ENCODE measurements around the gene TTC34.

The TTC34 gene

DNA sequence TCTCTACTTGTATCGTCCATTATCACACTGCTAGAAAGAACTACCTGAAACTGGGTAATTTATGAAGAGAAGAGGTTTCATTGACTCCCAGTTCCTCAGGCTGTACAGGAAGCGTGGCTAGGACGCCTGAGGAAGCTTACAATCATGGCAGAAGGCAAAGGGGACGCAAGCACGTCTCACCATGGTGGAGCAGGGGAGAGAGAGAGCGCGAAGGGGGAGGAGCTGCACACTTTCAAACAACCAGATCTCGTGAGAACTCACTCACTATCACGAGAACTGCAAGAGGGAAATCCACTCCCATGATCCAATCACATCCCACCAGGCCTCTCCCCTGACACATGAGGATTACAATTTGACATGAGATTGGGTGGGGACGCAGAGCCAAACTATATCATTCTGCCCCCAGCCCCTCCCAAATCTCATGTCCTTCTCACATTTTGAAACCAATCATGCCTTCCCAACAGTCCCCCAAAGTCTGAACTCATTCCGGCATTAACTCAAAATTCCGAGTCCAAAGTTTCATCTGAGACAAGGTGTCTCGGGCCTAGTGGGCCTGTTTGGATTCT, 176.7 kb downstream of the TTC34 start:
- FAIRE-seq = no peak

DNA sequence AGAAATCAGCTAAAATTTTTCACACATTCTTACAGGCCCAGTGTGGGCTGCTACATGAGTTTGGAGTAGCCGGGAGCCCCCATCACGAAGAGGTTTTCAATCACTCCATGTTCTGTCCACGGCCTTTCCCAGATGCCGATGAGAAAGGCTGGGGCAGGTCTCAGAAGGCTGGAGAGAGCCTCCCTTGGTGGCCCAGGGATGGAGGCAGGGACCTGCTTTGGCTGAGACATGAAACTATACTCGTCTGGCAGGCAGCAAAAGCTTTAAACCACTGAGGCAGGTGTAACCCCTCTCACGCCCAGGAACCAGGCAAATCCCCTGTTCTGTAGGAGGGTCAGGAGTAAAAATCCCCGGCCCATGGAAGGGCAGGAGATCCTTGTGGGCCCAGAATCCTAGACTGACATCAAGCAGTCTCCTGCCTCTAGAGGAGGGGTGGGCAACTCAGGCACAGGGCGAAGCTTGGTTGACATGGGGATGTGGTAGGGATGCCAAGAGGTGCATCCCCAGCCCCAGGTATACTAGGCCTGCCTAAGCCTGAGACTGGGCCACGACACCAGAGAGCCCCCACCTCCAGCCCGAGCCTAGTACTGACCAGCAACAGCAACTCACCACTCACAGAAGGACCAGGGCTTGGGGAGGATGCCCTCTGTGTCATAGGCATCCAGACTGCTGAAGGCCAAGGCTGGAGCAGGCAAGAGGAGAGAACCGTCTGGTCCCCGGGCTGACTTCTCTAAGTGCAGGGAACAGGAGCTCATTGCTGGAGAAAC, 177.7 kb downstream of the TTC34 start:
- FAIRE-seq = no peak

- no peak for FAIRE-seq
Observed at GRCh38 chr1:2617971-2618470, 183.5 kb downstream of the TTC34 start.

GRCh38 chr1:2614145-2614544, 187.3 kb downstream of the TTC34 start:
- FAIRE-seq = no peak

- FAIRE-seq = no peak
Observed at GRCh38 chr1:2612591-2613365, 188.7 kb downstream of the TTC34 start.

GRCh38 chr1:2611621-2612437, 189.7 kb downstream of the TTC34 start:
- no peak for FAIRE-seq

DNA sequence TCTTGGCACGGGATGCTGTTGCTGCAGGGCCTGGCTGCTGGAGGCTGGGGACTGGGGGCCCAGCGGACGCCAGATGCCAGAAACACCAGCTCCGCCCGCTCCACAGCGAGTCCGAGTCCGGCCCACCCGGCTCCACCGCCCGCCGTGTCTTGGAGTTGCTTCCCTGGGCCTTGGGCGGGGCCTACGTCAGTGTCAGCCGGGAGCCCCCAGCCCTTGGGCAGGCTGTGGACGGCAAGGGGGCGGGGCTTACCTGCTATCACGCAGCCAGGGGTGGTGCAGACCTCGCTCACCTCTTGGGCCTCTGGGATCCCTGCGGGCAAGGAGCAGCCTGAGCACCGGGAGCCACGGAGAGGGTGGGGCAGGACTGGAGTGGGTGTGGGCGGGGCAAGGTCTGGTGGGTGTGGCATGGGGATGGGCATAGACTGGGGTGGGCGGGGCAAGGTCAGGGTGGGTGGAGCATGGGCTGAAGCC, 190.4 kb downstream of the TTC34 start:
- no peak for FAIRE-seq

DNA sequence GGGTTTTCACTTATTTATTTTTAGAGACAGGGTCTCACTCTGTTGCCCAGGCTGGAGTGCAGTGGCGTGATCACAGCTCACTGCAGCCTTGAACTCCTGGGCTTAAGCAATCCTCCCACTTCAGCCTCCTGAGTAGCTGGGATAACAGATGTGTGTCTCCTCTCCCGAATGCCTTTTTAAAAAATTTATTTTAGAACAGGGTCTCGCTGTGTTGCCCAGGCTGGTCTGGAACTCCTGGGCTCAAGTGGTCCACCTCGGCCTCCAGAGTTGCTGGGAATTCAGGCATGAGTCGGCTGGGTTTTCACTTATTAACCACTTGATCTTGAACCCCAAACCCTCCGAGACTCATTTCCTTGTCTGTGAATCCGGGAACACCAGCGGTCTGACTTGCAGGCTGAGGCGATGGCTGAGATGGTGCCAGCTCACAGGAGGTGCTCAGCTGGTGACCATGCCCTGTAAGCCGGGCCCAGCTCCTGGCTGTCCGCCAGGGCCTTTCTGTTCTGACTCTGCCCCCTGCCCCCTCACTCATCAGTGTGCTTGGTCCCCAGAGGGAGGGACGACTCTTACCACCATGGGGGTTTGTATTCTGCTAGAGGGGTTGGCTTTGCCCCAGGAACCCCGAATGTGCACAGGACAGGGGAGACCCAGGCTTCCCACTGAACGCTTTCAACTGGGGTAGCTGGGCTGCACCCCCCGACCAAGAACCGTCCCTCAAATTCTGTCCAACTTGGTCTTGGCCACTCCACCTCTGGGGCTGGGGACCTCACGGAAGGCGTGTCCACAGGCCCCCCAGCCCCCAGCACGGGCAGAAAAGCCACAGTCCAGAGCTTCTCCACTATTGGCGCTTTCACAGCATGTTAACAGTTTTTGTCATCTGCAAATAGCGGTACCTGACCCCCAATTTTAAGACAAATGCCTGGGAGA, 191.2 kb downstream of the TTC34 start:
- no peak for FAIRE-seq

DNA sequence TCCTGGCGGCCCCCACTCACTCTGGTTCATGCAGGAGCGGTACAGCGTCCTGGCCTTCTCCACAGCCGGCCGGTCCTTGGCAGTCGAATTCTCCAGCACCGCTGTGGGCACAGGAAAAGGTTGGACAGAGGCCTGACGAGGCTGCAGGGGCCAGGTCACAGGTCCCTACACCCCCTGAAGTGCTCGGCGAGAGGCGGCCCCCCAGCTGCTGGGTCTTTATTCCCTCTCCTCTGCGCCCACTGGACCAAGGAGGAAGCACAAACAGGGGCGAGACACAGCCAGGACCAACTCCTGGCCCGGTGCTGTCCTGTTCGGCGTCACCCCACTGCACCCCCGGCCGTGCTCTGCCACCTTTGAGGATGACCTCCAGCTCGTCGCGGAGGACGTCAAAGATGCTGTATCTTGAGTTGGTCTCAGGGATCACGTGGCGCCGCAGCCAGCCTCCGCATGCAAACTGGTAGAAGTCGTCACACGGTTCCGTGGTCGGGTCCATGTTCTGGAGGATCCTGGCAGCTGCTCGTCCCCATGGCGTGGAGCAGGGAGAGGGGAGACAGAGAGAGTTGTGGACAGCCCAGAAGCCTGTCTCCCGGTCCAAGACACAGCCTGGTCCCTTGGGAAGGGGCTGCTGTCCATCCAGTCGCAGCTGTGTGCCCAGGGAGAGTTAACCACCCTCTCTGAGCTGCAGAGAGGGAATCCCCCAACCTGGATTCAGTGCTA, 192.0 kb downstream of the TTC34 start:
- no peak for FAIRE-seq

GRCh38 chr1:2607641-2608091, 193.8 kb downstream of the TTC34 start:
- FAIRE-seq = no peak

DNA sequence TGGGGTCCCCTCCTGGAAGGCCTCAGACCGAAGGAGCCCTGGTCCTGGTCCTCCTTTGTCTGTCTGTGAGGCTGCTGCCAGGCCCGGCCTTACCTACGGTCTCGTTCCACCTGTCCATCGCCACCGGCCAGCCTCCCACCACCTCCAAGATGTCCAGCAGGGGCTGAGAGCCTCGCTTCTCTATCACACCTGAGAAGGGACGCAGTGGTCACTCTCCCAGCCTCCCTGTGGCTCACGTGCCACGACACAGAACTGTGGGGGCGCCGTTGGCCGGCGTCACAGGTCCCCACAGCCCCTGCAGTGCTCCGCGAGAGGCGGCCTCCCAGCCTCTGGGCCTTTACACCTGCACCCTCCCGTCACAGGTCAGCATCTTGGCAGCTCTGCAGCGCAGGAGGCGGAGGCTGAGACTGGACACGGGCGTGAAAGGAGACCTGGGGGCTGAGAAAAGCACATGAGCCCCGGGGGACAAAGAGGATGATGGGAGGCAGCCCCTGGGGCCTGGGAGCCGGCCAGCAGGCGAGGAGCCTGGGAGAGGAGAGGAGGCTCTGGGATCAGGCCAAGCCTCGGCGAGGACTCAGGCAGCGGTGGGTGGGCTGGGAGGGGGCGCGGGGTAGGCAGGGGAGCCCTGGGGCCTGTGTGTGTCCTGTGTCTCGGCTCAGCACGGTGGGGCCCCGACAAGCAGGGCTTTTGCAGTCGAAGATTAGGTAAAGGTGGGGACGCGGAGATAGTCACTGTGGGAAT, 194.4 kb downstream of the TTC34 start:
- no peak for FAIRE-seq

GRCh38 chr1:2606396-2606880, 195.1 kb downstream of the TTC34 start:
- FAIRE-seq = no peak

DNA sequence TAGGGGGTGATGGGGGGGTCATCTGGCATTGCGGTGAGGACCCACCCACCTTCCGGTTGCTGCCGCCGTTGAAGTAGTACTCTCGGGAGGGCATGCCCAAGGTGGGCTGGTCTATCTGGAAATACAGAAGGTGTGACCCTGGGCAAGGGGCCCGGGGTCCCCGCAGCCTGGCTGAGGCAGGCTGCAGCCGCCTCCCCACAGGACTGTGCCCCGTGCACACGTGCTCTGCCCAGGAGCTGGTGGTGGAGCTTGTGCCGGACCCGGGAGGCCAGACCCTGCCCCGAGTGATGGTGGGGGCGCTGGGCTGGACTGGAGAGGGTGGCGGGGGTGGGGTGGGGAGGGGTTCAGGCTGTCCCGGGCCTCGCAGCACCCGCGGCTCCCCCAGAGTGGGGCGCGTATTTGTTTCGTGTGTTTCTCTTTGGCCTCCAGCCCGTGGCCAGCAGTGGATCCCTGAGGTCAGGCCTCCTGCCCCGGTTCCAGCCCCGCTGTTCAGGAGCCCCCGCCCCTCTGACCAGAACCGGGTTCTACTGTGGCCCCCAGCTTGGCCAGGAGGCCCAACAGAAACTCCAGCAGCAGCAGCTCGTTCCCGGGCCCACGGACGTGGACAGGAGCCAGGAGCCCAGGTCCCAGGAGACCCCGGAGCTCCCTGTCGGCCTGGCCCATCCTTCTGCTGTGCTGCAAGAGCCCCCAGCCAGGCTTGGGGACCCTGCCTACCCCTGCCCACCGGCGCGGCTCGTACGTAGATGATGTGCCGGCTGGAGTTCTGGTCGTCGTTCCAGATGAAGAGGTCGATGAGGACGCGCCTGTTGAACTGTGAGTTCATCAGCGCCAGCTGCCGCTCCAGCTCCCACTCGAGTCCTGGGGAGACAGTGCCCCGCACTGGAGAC, 195.7 kb downstream of the TTC34 start:
- FAIRE-seq = no peak

GRCh38 chr1:2604844-2605508, 196.5 kb downstream of the TTC34 start:
- no peak for FAIRE-seq

DNA sequence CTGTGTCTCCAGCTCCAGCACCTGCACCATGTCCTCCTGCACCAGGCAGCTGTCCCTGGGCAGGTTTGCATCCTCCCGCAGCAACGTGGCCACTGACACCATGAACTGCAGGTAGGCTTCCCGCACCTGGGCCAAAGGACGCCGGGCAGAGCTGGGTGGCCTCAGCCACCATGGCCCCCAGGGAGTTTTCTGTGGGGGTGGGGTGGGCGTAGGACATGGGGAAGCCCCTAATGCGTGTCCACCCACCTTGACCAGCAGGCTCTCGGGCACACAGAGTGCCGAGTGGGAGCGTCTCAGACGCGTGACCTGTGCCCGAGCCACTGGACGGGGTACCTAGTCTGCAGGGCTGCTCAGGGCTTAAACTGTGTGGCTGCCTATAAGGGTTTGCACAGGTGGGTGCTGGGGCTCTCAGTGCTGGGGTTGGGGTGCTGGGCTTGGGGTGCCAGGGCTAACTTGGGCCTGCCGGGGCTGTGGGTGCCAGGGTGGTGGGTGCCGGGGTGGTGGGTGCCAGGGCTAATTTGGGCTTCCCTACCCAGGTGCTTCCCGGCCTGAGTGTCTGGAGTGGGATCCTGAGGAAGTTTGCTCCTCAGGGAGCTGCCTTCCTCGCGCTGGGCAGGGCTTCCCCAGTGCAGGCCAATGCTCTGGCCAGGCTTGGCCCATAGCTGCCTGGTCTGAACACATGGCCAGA, 197.2 kb downstream of the TTC34 start:
- no peak for FAIRE-seq

- no peak for FAIRE-seq
Observed at GRCh38 chr1:2603521-2604155, 197.9 kb downstream of the TTC34 start.

DNA sequence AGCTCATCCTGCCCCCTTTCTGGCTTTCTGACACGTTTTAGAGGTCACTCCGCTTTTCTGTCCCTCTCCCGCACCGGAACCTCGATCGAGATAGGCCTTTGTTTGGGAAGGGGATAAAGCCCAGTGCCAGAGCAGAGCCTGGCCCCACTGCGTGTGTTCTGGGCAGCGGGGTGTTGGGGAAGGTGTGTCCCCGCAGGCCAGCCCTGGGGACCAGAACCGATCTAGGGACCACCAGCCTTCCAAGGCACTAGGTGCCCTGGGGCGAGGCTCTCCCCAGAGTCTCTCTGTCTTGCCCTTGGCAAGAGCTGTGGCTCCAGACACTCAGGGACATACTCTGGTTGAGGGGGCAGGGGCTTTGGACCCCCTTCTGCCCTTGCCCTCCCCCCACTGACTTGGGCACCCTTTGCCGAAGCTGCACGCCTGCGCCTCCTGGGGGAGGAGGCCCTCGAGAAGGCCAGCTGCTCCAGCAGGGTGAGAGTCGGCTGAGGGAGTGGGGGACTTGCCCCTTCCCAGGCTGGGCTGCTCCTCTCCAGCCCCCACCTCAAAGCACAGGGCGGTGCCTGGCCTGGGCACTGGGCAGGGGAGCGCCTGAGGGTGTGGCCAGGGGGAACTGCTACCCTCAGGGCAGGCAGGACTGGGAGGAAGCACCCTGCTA, 198.5 kb downstream of the TTC34 start:
- FAIRE-seq = no peak

Measured in islet of Langerhans (tissue), 1 donor.